GM21619 (cell line): ENCODE data around the gene GTF2H3.
A peak's percentile ranks its signal among the peaks of the same experiment; 100 is the strongest.

Source experiments
- ATAC-seq: cut with Tn5 transposase; IDR thresholded peaks from one replicate; pipeline ENCODE4 v1.9.1; 2021; ENCODE audit not compliant: unreplicated experiment

Gene GTF2H3

DNA sequence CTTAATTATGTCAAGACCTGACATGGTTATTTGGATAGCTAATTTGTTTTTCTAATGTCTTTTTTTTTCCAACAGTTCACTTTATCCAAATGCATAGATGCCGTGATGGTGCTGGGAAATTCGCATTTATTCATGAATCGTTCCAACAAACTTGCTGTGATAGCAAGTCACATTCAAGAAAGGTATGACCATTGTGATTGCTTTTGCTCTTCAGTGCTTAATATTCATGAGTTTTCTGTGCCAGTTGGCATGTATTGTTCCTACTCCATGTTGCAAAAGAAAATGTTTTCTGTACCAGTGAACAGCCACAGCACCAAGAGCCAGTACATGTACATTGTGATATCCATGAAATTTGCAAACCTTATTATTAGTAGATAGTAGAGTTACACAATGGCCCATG, 11.8 kb downstream of the GTF2H3 start:
- ATAC-seq: no peak

DNA sequence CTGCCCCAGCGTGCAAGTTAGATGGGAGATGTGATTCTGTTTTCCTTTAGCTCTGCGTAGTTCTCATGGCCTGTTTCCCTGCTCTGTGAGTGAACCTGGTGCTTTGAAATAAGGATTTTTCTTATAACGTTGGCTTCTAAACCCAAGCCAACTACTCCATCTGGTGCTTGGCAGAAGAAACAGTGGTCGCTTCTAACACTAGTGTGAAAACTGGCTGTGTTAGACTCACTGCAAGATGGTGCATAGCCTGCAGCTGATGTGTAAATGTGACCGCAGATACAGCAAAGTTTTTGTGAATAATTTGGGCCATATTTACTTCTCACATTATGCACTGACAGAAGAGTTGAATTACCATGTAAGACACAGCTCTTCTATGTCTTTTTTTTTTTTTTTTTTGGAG, 12.2 kb downstream of the GTF2H3 start:
- ATAC-seq: no peak

DNA sequence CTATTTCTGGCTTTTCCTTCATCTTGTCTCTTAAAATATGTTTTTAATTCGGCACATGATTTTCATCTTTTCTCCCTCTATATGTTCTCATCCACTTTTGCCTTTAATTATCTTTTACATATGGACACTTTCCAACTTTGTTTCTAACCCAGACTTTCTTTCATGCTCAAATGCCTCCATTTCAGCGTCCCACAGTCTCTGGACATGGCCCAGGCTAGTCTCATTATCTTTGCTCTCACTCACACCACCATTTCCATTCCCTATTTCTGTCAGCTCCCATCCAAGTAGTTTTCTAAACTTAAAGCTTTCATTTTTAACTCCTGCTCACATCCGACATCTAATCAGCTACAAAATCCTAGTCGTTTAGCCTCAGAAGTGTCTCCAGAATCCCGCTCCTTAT, 14.8 kb downstream of the GTF2H3 start:
- no peak for ATAC-seq

DNA sequence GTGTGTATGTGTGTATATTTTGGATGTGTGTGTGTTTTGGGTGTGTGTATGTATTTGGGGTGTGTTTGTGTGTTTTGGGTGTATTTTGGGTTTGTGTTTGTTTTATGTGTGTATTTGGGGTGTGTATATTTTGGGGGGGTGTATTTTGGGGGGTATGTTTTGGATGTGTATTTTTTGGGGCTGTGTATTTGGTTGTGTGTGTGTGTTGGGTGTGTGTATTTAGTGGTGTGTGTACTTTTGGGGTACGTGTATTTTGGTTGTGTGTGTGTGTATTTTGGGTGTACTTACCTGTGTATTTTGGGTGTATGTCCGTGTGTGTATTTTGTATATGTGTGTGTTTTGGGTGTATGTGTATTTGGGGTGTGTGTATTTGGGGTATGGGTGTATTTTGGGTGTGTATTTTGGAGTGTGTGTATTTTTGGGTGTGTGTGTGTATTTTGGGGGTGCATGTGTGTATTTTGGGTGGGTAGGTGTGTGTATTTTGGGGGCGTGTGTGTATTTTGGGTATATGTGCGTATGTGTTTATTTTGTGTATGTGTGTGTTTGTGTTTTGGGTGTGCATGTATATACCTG, 20.6 kb downstream of the GTF2H3 start:
- no peak for ATAC-seq

DNA sequence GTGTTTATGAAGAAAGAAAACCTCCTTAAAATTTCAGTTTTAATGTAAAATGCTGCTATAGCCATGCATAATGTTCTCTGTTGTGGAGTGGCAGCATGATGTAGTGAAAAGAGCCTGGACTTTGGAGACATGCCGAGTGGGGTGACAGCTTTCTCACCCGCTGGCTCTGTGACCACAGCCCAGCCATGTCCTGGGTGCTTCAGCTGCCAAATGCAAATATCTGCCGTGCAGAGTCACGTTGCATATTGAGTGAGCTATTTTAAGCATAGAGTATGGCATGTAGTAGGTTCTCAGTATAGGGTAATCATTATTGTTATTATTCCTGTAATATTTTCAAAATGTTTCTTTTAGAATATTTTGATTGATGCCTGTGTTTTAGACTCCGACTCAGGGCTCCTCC, 21.8 kb downstream of the GTF2H3 start:
- peak; percentile 94 for ATAC-seq

DNA sequence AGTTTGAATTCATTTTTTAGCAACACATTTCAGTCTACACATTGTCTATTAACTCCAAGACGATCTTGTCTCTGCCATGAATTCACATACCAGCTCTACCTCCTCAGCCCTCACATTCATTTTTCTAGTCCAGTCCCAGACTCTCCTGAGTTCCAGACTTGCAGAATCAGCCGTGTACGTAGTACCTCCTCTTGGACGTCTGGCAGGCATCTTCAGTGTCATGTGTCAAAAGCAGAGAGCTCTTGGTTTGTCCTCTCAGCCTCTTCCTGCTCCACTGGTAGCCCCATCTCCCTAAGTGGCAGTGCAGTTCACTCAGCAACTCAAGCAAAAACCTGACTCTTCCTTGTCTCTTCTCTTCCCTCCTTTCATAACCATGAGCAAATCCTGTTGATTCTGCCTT, 22.8 kb downstream of the GTF2H3 start:
- ATAC-seq: no peak

DNA sequence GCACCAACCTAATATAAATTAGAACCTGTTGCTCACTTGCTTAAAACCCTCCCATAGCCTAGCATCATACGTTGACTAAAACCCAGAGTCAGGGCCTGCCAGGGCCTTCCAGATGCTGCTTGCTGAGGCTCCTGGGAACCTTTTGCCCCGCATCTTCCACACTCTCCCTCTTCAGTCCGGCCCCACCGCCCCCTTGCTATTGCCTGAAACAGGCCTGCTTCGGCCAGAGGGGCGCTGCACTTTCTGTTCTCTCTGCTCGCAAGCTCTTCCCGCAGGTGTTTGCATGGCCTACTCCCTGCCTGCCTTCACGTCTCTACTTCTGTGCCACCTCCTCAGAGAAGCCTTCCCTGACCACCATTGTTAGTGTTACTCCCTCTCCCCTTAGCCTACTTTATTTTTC, 23.6 kb downstream of the GTF2H3 start:
- ATAC-seq: no peak

DNA sequence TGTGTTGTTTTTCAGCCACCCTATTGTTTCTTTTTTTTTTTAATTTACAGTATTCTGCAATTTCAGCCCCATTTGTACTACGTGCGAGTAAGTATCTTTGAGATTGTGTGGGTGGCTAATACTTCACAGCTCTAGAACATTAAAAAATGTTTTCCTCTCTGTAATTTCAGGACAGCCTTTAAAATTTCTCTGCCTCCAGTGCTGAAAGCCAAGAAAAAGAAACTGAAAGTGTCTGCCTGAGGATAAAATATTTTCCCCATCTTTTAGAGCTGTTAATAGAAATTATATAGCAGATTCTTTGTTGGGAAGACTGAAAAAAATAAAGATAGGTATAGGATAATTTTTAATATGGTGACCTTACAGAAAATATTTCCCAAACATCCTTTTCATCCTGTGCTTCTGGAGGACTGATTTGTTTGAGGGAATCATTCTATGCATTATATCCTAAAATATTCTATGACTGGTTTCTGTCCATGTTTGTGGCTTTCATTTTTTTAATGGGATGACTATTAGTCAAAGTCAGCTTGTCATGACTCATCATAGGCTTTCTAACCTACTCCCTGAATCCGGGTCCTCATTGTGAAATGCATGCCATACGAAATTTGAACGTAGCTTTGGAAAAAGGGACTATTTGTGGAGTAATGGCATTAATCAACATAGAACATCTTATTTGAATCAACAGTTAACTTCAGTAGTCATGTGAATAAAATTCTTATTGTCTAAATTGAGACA, 26.5 kb downstream of the GTF2H3 start:
- no peak for ATAC-seq

DNA sequence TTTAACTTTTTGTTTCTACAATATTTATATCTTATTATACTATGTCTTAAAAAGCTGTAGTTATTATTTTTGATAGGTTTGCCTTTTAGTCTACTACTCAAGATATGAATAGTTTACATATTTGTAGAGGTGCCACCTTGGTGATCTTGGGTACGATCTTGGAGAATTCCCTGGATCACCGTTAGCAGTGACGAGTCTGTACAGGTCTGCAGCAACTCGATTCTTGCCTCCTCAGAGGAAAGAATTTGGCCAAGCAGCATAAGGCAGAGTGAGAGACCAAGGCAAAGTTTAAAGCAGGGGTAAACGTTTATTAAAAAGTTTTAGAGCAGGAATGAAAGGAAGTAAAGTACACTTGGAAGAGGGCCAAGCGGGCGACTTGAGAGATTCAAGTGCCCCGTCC, 34.1 kb downstream of the GTF2H3 start:
- ATAC-seq: no peak

DNA sequence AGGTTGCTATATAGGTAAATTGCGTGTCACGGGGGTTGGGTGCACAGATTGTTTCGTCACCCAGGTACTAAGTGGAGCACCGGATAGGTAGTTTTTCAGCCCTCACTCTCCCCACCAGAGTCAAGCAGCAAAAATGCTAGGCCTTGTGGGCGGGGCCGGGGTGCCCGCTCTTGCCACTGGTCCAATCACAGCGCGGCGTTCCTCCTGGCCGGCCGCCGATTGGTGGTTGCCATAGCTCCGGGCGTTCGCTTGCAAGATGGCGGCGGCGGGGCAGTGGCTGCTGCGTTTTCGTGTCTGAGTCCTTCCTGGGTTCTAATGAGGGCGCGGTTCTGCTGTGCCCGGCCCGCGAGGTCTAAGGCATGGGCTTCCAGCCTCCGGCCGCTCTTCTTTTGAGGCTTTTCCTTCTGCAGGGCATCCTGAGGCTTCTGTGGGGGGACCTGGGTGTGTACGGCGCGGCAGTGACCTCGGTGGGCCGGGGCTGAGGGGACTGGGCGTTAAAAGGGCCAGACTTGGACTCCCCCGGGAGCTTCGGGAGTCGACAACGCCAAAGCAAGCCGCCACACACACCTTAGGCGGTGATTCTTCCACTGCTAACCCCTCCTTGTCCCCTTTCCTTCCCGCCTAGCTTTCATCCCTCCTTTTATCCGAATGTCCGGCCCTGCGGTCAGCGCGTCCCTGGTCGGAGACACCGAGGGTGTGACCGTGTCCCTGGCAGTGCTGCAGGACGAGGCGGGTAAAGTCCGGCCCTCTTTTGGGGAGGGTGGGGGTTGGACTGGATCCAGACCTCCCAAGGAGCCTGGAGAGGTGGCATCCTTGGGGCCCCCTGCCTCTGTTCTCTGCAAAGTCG, 37.5 kb downstream of the GTF2H3 start, which contains the start of gene TCTN2:
TCTN2 (plus strand) TSS at position 232 of the 847 bp plus-strand sequence; CDS start at position 360, 128 bp downstream.
- ATAC-seq: peak; percentile 99

DNA sequence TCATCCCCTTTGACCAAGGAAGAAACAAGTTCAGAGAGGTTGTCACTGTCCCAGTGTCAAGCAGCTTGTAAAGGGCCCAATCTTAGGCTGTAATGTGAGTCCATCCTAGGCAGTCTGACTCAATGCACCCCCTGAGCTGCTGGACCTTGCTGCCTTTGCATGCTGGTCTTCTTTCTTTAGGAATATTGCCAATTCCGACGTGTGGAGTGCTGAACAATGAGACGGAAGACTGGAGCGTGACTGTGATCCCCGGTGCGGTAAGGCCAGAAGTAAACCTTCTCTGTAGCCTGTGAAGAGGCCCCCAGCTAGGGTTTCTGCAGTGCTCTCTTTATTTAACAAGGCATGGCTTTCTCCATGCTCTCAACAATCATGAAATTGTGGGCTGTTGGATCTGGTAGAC, 38.2 kb downstream of the GTF2H3 start:
- ATAC-seq: no peak

DNA sequence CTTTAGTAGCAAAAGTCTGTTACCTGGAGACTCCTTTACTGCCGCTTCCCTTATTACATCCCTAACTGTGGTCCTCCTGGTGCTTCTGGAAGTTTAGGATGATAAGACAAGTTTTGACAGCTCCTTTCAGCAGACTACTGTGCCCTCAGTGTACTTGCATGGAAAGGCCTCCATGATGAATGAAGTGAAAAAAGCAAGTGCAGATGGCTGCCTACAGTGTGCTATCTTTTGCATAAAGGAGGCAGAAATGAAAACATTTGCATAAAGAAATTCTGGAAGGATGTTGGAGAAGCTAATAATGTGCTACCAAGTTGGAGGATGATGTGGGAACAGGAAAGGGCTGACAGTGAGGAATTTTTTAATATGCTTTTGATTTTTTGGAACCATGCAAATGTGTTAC, 41.8 kb downstream of the GTF2H3 start:
- ATAC-seq: no peak

DNA sequence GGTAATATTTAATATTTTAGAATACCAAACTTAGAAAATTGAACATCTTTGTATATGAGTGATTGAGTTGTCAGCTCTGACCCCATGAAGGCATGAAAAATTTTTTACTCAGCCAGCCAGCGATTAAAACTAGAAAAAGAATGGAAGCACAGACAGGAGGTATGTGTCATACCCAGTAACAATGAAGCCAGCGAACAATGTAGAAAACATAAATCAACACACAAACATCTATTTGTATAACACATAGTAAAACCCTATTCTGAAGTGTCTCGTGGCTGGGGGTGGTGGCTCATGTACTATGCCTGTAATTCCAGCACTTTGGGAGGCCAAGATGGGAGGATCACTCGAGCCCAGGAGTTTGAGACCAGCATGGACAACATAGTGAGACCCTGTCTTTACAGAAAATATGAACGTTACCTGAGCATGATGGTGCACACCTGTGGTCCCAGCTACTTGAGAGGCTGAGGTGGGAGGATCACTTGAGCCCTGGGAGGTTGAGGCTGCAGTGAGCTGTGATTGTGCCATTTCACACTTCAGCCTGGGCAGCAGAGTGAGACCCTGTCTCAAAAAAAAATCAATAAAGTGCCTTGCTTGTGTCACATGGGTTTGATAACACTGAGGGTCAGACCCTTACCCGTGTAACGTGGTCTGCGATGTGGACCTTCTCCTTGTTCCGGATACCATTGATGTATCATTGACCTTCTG, 43.1 kb downstream of the GTF2H3 start:
- ATAC-seq: no peak

DNA sequence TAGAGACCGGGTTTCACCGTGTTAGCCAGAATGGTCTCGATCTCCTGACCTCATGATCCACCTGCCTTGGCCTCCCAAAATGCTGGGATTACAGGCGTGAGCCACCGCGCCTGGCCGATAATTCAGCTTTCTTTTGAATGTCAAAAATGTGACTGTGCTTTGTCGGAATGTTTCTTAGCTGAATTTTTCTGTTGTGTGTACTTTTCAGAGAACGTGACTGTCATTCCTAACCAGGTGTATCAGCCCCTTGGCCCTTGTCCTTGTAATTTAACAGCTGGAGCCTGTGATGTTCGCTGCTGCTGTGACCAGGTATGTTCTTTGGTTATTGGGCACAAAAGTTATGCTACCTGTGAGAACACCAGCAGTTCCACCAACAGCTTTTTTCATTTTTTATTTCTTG, 45.4 kb downstream of the GTF2H3 start:
- ATAC-seq: no peak

DNA sequence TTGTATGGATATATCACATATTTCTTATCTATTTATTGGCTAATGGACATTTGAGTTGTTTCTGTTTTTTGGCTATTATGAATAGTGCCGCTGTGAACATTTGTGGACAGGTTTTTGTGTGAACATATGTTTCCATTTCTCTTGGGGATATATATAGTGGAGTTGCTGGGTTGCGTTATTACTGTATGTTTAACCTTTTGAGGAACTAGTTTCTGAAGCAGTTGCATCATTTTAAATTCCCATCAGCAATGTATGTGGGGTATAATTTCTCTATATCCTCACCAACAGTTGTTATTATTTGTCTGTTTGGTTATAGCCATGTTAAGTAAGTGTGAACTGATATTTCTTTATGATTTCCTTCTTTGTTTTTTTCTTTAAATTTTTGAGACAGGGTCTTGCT, 48.0 kb downstream of the GTF2H3 start:
- no peak for ATAC-seq

DNA sequence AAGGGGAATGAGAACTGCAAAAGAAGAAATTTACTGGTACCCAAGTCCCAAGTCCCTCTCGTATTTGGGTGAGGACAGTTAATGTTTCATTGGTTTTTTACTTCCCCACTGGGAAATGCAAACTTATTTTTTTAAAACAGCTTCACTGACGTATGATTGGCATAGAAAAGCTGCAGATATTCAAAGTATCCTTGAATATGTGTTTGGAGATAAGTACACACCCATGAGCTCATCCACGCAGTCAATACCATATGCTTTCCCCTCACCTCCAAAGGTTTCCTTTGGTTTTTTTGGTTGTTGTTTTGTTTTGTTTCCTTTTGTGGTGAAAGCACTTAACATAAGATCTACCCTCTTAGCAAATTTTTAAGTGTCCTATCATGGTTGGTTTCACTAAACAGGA, 50.3 kb downstream of the GTF2H3 start:
- ATAC-seq: no peak

DNA sequence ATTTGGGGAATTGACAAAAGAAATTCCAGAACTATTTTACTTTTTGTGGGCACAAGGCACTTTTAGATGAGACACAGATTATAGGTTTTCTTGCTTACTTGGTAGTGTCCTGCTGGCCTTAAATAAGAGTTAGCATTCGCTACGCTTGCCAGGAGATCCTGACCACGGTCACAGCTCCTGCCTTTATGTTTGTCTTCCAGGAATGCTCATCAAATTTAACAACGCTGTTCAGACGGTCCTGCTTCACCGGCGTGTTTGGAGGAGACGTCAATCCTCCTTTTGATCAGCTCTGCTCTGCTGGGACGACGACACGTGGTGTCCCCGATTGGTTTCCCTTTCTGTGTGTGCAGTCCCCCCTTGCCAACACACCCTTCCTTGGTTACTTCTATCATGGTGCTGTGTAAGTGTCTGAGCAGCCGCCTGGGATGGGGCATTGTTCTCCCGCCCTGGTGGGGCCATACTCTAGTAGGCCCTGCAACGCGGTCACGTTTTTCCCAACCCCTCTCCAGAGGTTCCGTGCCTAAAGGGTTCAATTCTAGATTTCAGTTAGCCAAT, 53.1 kb downstream of the GTF2H3 start:
- no peak for ATAC-seq

DNA sequence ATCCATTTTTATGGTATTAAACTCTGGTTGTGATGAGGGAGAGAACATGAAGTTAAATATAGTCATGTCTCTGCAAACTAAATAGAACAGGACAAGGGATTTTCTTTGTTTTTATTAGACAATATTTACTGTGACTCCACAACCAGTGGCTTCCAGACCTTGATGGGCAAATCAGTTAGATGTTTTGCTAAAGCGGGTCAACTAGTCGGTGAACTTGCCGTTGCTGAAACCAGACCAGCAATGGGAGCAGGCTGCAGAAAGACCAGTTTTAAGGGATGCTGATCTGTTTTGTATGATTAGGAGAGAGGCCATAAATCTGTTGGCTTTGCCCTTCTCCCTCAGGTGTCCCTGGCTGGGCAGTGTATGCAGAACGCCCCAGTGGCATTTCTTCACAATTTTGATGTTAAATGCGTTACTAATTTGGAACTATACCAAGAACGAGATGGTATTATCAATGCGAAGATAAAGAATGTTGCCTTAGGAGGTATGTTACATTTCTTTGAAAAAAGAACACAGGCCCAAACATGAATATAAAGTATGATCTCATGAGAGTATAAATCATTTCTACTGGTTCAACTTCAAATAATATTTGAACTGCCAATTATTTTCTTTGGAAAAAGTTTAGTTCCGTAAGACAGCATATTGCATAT, 56.7 kb downstream of the GTF2H3 start:
- no peak for ATAC-seq

DNA sequence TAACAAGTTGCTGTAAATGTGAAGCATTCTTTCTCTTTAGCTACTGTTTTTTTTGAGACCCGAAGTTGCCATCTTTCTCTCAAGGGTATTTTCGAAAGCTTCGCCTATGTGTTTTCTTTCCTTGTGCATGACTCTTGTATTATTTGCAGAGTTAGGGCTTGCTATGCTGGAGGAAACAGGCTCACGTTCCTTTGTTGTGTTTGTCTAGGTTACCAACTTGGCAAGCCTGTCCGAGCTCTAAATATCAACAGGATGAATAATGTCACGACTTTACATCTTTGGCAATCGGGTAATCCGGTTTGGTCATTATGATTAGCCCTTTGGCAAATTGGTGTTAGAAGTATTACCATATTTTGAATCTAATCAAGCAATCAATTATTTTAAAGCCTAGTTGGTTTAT, 62.6 kb downstream of the GTF2H3 start:
- ATAC-seq: no peak

DNA sequence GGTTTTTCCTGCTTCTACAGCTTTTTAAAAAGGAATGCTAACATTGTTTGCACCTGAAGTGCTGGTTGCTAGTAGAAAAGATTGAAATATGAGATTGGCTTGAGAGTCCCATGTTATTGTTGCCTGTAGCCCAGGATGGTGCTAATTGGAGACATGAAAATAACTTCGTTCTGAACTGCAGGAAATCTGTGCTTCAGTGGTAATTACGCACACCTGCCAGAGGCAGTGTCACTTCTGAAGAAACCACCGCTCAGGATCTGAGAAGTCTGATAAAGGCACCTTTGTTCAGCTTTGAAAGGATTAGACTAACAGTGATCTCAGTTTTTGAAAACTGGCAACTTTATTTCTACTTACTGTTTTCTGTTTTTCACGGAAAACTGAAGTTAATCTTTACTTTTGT, 63.0 kb downstream of the GTF2H3 start:
- no peak for ATAC-seq

DNA sequence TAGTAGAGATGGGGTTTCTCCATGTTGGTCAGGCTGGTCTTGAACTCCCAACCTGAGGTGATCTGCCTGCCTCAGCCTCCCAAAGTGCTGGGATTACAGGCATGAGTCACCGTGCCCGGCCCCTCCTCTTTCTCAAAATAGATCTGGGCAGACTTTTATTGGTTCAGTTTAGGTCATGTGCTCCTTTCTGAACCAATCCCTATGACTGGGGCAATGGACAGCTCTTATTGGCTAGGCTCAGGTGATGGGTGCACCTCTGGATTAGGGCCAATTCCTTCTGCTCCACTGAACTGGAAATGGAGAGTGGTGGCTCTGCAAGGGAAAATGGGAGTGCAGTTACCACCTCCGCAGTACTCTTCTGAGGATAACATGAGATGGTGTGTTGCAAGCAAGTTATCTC, 72.3 kb downstream of the GTF2H3 start:
- ATAC-seq: no peak
